Body of pancreas (tissue), 4 donors: ENCODE data around the gene EPB42. TPM values are rescaled to one million over a fixed set of nuclear protein-coding genes. Genes with fewer than 3 reads are reported as not detected.
A peak's percentile ranks its signal among the peaks of the same experiment; 100 is the strongest.
"Not testable (repeated sequence)": the region's sequence is repeated elsewhere in the genome, so short reads cannot be mapped to it uniquely, and the experiment has no call there.

Source experiments
- ATAC-seq: fragments of 150-250 bp; one replicate; pipeline ENCODE4 v1.9.1; 2016
- DNase-seq, 4 donors: peaks; one replicate each; pipeline ENCODE4 v3.0.0-alpha.2; 2019
- H3K27ac ChIP-seq, 4 donors: fragments of 200-600 bp; sonication (generic); 1 replicate in 3 of 4; 2 replicates in 1 of 4; pipeline versions ENCODE4 v1.5.1 to v1.6.1; 2016 to 2019; ENCODE audit warnings: mild to moderate bottlenecking in 1 of 4, mixed read lengths in 1 of 4, moderate library complexity in 1 of 4
- H3K27me3 ChIP-seq, 2 donors: fragments of 200-600 bp; sonication (generic); one replicate each; pipeline ENCODE4 v1.6.0; 2016; ENCODE audit warnings: mild to moderate bottlenecking in 1 of 2
- H3K36me3 ChIP-seq, 2 donors: fragments of 200-600 bp; sonication (generic); replicated peaks in 1 of 2; 2 replicates each; pipeline ENCODE4 v1.5.1; 2016; ENCODE audit warnings: low read depth in 2 of 2; ENCODE audit not compliant: insufficient read depth in 1 of 2
- H3K4me1 ChIP-seq: fragments of 200-600 bp; sonication (generic); one replicate; pipeline ENCODE4 v1.6.0; 2016
- H3K4me3 ChIP-seq, 2 donors: fragments of 200-600 bp; sonication (generic); 1 replicate in 1 of 2; 2 replicates in 1 of 2; pipeline ENCODE4 v1.5.1; 2016 to 2019
- H3K9me3 ChIP-seq, 3 donors: fragments of 200-600 bp; sonication (generic); 1 replicate in 2 of 3; 2 replicates in 1 of 3; pipeline ENCODE4 v1.5.1; 2016
- POLR2A ChIP-seq, 3 donors: fragments of 450-650 bp; IDR thresholded peaks; one replicate each; pipeline ENCODE4 v1.6.1; 2016; ENCODE audit warnings: antibody characterized with exemption in 3 of 3, mild to moderate bottlenecking in 2 of 3
- WGBS, 2 donors: methylation state at CpG; one replicate each; pipeline ENCODE4 v1.1.5; 2017; 5-methylcytosine and 5-hydroxymethylcytosine counted together
- intact Hi-C: fragments of 100-400 bp; cut with DNase I; formaldehyde crosslinking; loops from one replicate; pipeline ENCODE4 v1.15.1; 2023
- total RNA-seq, 2 donors: library from RNA; depleted of rRNA; stranded (reverse); fragments of >200 nt; gene quantifications; one replicate each; pipeline ENCODE4 v1.1.0, GENCODE V29; 2016
- TF ChIP-seq, protein P1 (sequence below), 7 experiments: fragments of 450-650 bp in 4 of 7; fragments of 200-600 bp in 3 of 7; sonication (generic) in 3 of 7; IDR thresholded peaks; one replicate each; pipeline ENCODE4 v1.5.1; 2016 to 2019; ENCODE audit warnings: antibody characterized with exemption in 7 of 7

The EPB42 gene
- total RNA-seq, 2 donors from 2014 or later = not detected

DNA sequence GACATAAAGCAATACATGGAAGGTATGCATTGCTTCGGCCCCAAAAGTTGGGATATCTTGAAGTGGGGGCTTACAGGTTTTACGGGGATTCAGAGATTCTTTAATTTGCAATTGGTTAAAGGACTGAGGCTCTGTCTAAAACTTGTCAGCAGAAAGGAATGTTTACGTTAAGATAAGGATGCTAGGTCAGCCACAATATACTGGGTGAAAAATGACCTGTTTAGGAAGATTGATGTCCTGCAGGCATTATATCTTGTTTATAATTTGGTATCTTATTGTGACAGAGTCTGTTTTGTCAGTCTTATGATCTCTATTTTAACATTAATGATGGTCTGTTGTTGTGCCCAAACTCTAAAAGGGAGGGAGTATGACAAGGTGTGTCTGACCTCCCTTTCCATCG is 50.9 kb downstream of the EPB42 start:
- Histone ChIP-seq H3K4me3 (no peak overlapping the region), H3K27ac (no peak overlapping the region), H3K9me3 (no peaks in the 10 kb centered on the region), H3K36me3 (peaks cover 2 to 6% of the 10 kb centered on the region in 2 donors), H3K27me3 (no peaks in the 10 kb centered on the region), H3K4me1 (peaks cover 10% of the 10 kb centered on the region)
- 84 to 85% methylated on average over 4 of the region's 4 CpGs for WGBS, 2 donors
- no peak for TF ChIP-seq POLR2A (IDR thresholded peaks at IDR 0.05)
- TF ChIP-seq, protein P1, sequence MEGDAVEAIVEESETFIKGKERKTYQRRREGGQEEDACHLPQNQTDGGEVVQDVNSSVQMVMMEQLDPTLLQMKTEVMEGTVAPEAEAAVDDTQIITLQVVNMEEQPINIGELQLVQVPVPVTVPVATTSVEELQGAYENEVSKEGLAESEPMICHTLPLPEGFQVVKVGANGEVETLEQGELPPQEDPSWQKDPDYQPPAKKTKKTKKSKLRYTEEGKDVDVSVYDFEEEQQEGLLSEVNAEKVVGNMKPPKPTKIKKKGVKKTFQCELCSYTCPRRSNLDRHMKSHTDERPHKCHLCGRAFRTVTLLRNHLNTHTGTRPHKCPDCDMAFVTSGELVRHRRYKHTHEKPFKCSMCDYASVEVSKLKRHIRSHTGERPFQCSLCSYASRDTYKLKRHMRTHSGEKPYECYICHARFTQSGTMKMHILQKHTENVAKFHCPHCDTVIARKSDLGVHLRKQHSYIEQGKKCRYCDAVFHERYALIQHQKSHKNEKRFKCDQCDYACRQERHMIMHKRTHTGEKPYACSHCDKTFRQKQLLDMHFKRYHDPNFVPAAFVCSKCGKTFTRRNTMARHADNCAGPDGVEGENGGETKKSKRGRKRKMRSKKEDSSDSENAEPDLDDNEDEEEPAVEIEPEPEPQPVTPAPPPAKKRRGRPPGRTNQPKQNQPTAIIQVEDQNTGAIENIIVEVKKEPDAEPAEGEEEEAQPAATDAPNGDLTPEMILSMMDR (IDR thresholded peaks at IDR 0.05) = no peak
- DNase-seq (no peak), ATAC-seq (no peak)
- intact Hi-C loops = no loop called here

DNA sequence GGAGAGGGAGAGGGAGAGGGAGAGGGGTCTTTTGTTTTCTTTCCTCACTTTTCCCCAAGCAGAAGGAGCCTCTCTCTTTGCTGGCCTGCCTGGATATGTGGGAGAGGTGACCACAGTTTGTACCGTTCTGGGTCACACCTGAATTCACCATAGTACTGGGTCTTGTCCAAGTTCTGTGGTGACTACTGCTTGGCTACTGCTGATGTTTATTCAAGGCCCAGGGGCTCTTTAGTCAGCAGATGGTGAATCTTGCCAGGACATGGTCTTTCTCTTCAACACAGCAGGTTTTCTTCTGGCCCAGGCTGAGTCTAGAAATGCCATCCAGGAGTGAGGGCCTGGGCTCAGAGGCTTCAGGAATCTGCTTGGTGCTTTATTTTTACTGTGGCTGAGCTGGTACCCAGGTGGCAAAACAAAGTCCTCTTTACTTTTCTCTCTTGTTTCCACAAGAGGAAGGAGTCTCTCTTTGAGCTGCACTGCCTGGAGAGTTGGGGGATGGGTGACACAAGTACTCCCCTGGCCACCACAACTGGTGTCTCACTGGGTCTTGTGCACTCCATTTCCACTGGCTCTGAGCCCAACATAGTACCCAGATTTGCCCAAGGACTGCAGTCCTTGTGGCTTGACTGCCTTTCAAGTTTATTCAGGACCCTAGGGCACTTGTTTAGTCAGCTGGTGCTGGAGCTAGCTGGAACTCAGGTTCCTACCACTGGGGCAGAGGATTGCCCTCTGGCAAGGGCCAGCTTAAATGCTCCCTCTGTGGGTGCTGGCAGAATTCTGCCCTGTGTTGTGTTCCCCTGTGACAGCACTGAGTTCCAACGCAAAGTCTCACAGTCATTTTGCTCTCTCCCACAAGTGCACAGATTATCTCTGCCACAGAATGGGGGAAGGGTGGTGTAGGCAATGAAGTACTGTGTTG is 52.4 kb downstream of the EPB42 start:
- DNase-seq = peak in 3 of 4 donors; percentile 13 to 70 (median 14)
- Histone ChIP-seq H3K27ac (peak overlapping the region in 2 of 4 donors; percentile 19 to 72), H3K36me3 (peaks cover under 1 to 2% of the 10 kb centered on the region in 2 donors), H3K27me3 (no peaks in the 10 kb centered on the region), H3K9me3 (no peaks in the 10 kb centered on the region), H3K4me3 (no peak overlapping the region), H3K4me1 (peaks cover 10% of the 10 kb centered on the region)
- TF ChIP-seq, protein P1 (IDR thresholded peaks at IDR 0.05) = no peak
- no peak for TF ChIP-seq POLR2A (IDR thresholded peaks at IDR 0.05)
- ATAC-seq = peak; percentile 45
- intact Hi-C loops = no loop called here
- WGBS, 2 donors = 58 to 62% methylated on average over 2 of the region's 2 CpGs

DNA sequence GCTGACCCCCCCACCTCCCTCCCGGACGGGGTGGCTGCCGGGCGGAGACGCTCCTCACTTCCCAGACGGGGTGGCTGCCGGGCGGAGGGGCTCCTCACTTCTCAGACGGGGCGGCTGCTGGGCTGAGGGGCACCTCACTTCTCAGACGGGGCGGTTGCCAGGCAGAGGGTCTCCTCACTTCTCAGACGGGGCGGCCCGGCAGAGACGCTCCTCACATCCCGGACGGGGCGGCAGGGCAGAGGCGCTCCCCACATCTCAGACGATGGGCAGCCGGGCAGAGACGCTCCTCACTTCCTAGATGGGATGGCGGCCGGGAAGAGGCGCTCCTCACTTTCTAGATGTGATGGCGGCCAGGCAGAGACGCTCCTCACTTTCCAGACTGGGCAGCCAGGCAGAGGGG is 53.6 kb downstream of the EPB42 start:
- intact Hi-C loops, H3K4me1 ChIP-seq, H3K4me3 ChIP-seq, H3K36me3 ChIP-seq, ATAC-seq, DNase-seq, H3K27me3 ChIP-seq, H3K27ac ChIP-seq, H3K9me3 ChIP-seq: not testable (repeated sequence)
- WGBS, 2 donors = 96 to 97% methylated on average over 10 to 13 of the region's 28 CpGs

DNA sequence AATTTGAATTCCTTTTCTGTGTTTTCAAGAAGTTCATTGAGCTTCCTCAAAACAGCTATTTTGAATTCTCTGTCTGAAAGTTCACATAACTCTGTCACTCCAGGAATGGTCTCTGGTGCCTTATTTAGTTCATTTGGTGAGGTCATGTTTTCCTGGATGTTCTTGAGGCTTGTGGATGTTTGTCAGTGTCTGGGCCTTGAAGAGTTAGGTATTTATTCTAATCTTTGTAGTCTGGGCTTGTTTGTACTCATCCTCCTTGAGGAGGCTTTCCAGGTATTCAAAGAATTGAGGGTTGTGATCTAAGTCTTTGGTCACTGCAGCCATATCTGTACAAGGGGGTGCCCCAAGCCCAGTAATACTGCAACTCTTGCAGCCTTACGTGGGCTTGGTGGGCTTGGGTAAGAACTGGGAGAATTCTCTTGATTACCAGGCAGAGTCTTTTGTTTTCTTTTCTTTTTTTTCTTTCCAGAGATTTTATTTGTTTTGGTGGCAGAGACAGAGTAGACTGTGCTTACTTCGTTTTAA is 55.0 kb downstream of the EPB42 start:
- TF ChIP-seq POLR2A (IDR thresholded peaks at IDR 0.05) = no peak
- TF ChIP-seq, protein P1 (IDR thresholded peaks at IDR 0.05) = no peak
- DNase-seq = no peak
- WGBS, 2 donors = 93 to 95% methylated on average over 2 of the region's 2 CpGs
- Histone ChIP-seq H3K4me1 (peaks cover 10% of the 10 kb centered on the region), H3K27ac (no peak overlapping the region), H3K4me3 (no peak overlapping the region), H3K36me3 (peaks cover 0 to 2% of the 10 kb centered on the region in 2 donors), H3K27me3 (no peaks in the 10 kb centered on the region), H3K9me3 (no peaks in the 10 kb centered on the region)
- no peak for ATAC-seq
- intact Hi-C loops = no loop called here

DNA sequence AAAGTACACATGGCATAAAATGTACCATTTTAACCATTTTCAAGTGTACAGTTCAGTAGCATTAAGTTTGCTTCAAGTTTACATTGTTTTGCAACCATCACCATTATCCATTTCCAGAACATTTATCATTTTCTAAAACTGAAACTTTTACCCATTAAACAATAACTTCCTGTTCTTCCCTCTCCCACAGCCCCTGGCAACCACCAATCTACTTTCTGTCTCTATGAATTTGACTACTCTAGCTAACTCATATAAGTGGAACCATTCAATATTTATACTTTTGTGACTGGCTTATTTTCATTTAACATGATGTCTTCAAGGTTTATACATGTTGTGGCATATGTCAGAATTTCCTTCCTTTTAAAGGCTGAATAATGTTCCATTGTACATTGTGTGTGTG is 67.5 kb downstream of the EPB42 start:
- no peak overlapping the region for H3K27ac ChIP-seq
- TF ChIP-seq POLR2A (IDR thresholded peaks at IDR 0.05) = no peak
- TF ChIP-seq, protein P1 (IDR thresholded peaks at IDR 0.05) = no peak
- no peaks in the 10 kb centered on the region for H3K27me3 ChIP-seq
- H3K4me3 ChIP-seq = no peak overlapping the region
- no peaks in the 10 kb centered on the region for H3K9me3 ChIP-seq
- peaks cover 0 to 12% of the 10 kb centered on the region in 2 donors for H3K36me3 ChIP-seq
- ATAC-seq (no peak), DNase-seq (no peak)
- no peaks in the 10 kb centered on the region for H3K4me1 ChIP-seq
- intact Hi-C loops = no loop called here
